ENCODE data around the gene TMEM131.

The TMEM131 gene

GRCh38 chr2:97734061-97735051, 261.4 kb downstream of the TMEM131 start:
- DNase-seq: no peak

DNA sequence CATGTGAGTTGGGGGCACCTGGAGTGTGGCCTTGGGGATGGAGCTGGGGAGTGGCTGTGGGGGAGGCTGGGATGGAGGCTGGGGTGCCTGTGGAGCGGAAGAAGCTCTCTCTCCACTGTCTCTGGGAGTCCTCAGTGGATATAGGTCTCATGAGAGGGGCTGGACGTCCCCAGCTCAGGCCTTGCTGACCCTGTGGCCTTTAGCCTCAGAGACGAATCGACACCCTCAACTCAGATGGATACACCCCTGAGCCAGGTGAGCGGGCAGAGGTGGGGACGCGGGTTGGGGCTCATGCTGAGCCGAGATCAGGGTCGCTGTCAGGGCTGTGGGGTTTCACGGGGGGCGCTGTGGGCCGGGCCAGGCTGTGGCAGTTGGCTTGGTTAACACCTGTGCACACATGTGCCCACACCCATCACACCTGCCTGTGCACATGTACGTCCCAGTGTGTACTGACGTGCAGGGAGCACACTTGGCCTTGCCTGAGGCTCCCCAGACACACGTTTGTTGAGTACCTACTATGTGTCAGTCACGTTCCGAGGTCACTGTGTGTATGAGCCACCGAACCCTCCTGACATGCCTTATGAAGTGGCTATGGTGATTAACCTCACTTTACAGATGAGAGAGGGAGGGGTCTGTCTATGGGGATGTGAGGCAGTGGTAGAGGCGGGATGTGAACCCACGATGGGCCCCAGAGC, 262.3 kb downstream of the TMEM131 start:
- DNase-seq: no peak

DNA sequence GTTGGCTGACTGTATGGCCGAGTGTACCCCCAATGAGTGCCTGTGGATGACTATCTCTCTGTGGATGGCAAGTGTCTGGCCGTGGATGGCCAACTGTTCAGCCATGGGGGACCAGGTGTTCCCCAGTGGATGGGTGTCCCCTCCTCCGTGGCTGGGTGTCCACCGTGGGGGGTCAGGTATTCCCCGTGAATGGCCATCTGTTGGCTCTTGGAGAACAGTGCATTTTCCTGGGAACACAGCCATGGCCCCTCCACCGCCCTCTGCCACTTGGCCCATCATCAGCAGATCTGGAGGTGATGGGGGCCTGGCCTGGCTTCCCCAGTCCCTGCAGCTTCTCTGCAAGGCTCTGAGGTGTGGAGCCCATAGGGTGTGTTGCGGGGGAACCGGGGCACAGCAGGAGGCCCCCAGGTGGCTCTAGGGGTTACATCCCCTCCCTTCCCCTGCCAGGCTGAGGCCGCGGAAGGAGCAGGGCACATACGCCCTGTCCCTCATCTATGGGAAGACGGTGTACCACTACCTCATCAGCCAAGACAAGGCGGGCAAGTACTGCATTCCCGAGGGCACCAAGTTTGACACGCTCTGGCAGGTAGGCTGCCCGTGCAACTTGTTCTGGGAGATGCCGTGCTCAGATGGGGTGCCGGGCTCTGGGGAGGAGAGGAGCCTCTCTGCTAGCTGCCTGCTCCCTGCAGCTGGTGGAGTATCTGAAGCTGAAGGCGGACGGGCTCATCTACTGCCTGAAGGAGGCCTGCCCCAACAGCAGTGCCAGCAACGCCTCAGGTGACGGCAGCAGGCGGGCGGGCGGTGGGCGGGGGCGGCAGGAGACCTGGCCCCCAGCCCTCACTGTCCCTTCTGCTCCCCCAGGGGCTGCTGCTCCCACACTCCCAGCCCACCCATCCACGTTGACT, 263.1 kb downstream of the TMEM131 start:
- no peak for DNase-seq

GRCh38 chr2:97731274-97732020, 264.3 kb downstream of the TMEM131 start:
- DNase-seq: no peak

DNA sequence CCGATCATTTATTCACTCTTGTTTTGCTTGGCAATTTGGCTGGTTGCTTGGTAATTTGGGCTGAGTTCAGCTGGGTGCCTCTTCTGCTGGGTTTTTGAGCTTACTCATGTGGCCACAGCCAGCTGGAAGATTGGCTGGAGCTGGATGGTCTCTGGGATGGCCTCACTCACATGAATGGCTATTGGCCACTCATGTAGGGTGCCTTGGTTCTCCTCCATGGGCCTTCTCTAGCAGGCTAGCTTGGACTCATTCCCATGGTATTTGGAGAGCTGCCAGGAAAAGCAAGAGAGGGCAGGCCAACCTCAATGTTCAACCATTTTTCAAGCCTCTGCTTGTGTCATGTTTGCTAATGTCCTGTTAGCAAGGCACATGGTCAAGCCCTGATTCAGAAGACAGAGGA, 265.5 kb downstream of the TMEM131 start:
- DNase-seq: no peak

GRCh38 chr2:97728091-97728731, 267.5 kb downstream of the TMEM131 start:
- no peak for DNase-seq

- DNase-seq: no peak
Measured at GRCh38 chr2:97727296-97727695, 268.5 kb downstream of the TMEM131 start.

- DNase-seq: no peak
Measured at GRCh38 chr2:97726261-97727064, 269.3 kb downstream of the TMEM131 start.

DNA sequence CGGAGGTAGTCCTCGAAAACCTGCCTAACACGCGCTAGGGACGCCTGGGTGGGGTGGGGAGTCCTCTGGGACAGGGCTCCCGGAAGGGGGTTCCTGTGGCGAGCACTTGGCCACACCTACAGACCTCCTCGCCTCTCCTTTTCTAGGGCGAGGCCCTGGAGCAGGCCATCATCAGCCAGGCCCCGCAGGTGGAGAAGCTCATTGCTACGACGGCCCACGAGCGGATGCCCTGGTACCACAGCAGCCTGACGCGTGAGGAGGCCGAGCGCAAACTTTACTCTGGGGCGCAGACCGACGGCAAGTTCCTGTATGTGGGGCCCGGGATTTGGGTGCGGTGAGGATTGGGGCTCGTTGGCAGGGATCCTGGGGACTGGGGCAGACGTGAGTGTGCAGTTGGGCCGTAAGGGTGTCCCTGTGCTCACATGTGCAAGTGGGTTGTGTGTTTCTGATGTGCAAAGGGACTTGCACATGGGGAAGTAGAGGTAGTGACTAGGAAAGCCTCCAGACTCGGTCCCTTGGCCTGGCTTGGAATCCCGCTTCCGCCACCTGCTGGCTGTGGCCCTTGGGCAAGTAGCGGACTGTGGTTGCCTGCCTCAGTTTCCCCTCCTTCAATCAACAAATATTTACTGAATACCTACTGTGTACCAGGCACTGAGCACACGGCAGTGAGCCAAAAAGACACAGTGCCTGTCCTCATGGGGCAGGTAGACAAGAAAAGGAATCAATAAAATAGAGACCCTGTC, 270.6 kb downstream of the TMEM131 start:
- no peak for DNase-seq

DNA sequence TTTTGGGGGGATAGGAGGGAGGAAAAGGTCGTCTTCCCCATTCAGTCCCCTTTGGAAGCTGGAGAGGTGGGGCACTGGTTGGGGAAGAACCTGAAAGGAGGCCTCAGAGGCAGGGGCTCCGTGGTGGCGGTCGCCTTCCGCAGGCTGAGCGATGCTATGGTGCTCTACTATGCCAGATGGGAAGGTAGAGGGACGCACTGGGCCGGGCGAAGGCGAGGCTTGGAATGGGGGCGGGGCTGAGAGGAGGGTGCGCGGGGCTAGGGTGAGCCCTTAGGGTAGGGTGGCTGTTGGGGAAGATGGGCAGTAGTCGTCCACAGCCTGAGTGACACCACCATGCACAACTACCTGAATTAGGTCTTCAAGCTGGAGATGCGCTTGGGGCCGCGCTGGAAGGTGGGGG, 271.2 kb downstream of the TMEM131 start:
- DNase-seq: no peak

DNA sequence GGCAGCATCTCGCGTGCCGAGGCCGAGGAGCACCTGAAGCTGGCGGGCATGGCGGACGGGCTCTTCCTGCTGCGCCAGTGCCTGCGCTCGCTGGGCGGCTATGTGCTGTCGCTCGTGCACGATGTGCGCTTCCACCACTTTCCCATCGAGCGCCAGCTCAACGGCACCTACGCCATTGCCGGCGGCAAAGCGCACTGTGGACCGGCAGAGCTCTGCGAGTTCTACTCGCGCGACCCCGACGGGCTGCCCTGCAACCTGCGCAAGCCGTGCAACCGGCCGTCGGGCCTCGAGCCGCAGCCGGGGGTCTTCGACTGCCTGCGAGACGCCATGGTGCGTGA, 271.7 kb downstream of the TMEM131 start:
- DNase-seq: no peak

GRCh38 chr2:97723156-97724072, 272.3 kb downstream of the TMEM131 start:
- DNase-seq: no peak

GRCh38 chr2:97722227-97722626, 273.5 kb downstream of the TMEM131 start:
- DNase-seq: no peak

DNA sequence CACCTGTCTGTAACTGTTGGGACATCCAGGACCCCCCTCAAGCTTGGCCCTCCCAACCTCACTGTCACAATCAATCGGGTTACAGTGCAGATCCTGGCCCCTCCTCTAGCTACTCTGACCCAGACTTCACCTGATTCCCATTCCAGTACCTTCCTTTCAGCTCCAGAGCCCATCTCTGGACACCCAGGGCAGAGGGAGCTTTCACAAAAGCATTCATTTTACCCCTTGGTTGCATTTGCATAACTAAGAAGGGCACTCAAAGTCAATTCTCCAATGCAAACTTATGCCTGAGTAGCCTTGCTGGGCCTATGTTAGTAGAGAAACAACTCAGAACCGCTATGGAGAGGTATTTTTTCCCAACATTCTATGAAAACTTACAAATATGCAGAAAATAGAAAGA, 275.0 kb downstream of the TMEM131 start:
- no peak for DNase-seq

DNA sequence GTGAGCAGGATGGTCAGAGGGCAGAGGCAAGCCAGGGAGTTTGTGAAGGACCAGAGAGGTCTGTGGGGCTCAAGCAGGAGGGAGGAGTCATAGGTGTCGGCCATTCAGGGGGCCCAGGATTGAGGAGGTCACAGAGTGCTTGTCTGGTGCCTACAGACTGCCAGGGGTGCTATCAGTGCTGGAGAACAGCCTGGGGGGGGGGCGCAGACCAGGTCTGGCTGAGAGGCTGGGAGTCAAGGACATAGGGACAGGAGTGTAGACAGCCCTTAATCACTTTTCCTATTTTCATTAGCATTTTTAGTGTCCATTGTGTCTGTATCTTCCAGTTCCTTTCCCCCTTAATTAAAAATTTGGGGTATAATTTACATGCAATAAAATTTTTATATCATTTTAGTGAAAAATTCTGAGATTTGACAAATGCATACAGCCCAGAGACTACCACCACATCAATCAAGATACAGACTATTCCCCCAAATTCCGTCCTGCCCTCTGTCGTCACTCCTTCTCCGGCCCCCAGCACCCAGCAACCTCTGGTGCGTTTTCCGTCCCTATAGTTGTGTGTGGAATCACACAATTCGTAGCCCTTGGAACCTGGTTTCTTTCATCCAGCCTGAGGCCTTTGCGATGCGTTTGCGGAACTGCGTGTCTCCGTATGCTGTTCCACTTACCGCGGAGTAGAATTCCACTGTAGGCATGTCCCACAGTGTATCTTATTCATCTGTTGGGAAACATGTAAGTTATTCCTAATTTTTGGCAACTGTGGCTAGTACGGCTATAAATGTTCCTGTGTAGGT, 276.2 kb downstream of the TMEM131 start:
- DNase-seq: no peak

GRCh38 chr2:97718942-97719341, 276.8 kb downstream of the TMEM131 start:
- DNase-seq: no peak

GRCh38 chr2:97718051-97718882, 277.5 kb downstream of the TMEM131 start:
- DNase-seq: no peak
